SK-N-SH treated with all-trans-retinoic acid at 6 μM for 48 hours (cell line): ENCODE results near the gene TUBA3E.

Source experiments
- ATAC-seq: fragments of 200-7000 bp; cut with Tn5 transposase; 3 replicates; pipeline ENCODE4 v1.9.1; 2020; ENCODE audit warnings: mild to moderate bottlenecking, moderate library complexity
- ARNTL ChIP-seq: fragments of 450-650 bp; formaldehyde crosslinking; IDR thresholded peaks from 2 replicates; pipeline ENCODE4 v1.5.0; 2020; ENCODE audit warnings: low read depth, mild to moderate bottlenecking, moderate library complexity, borderline replicate concordance
- BACH2 ChIP-seq: fragments of 250-450 bp; sonication (Bioruptor Pico); IDR thresholded peaks from 2 replicates; pipeline ENCODE4 v1.9.0; 2021; ENCODE audit warnings: mild to moderate bottlenecking, borderline replicate concordance
- CREB5 ChIP-seq: fragments of 250-450 bp; sonication (Bioruptor Pico); IDR thresholded peaks from 2 replicates; pipeline ENCODE4 v1.5.1; 2020; ENCODE audit warnings: low read depth, mild to moderate bottlenecking, moderate library complexity
- CSDC2 ChIP-seq: fragments of 250-450 bp; sonication (Bioruptor Pico); IDR thresholded peaks from 2 replicates; pipeline ENCODE4 v1.5.0; 2020; ENCODE audit warnings: mild to moderate bottlenecking, moderate library complexity
- CSRNP3 ChIP-seq: fragments of 250-450 bp; sonication (Bioruptor Pico); IDR thresholded peaks from 2 replicates; pipeline ENCODE4 v1.5.1; 2021; ENCODE audit warnings: mild to moderate bottlenecking, moderate library complexity
- ESRRG ChIP-seq: fragments of 250-450 bp; sonication (Bioruptor Pico); IDR thresholded peaks from 2 replicates; pipeline ENCODE4 v1.6.1; 2021; ENCODE audit warnings: mild to moderate bottlenecking
- OSR1 ChIP-seq: fragments of 250-450 bp; sonication (Bioruptor Pico); IDR thresholded peaks from 2 replicates; pipeline ENCODE4 v1.8.0; 2022; ENCODE audit warnings: moderate library complexity, mild to moderate bottlenecking, inconsistent platforms
- PATZ1 ChIP-seq: fragments of 250-450 bp; sonication (Bioruptor Pico); IDR thresholded peaks from 2 replicates; pipeline ENCODE4 v1.8.0; 2020; ENCODE audit warnings: mild to moderate bottlenecking, moderate library complexity, borderline replicate concordance
- POU6F1 ChIP-seq: fragments of 250-450 bp; sonication (Bioruptor Pico); IDR thresholded peaks from 2 replicates; pipeline ENCODE4 v1.8.0; 2021; ENCODE audit warnings: low read depth, mild to moderate bottlenecking, moderate library complexity, borderline replicate concordance
- PPARA ChIP-seq: fragments of 250-450 bp; sonication (Bioruptor Pico); IDR thresholded peaks from 2 replicates; pipeline ENCODE4 v1.5.0; 2020; ENCODE audit warnings: mild to moderate bottlenecking, borderline replicate concordance
- RARB ChIP-seq: fragments of 250-450 bp; sonication (Bioruptor Pico); IDR thresholded peaks from 2 replicates; pipeline ENCODE4 v1.8.0; 2021; ENCODE audit warnings: mild to moderate bottlenecking, moderate library complexity
- SNAI2 ChIP-seq: fragments of 250-450 bp; sonication (Bioruptor Pico); IDR thresholded peaks from 2 replicates; pipeline ENCODE4 v1.5.0; 2020; ENCODE audit warnings: mild to moderate bottlenecking, moderate library complexity
- TCF4 ChIP-seq: fragments of 250-450 bp; sonication (Bioruptor Pico); IDR thresholded peaks from 2 replicates; pipeline ENCODE4 v1.8.0; 2021; ENCODE audit warnings: mild to moderate bottlenecking, moderate library complexity, borderline replicate concordance
- TOX ChIP-seq: fragments of 250-450 bp; sonication (Bioruptor Pico); IDR thresholded peaks from 2 replicates; pipeline ENCODE4 v1.8.0; 2021; ENCODE audit warnings: mild to moderate bottlenecking, moderate library complexity, borderline replicate concordance
- TSHZ2 ChIP-seq: fragments of 250-450 bp; sonication (Bioruptor Pico); IDR thresholded peaks from 2 replicates; pipeline ENCODE4 v1.5.0; 2020; ENCODE audit warnings: mild to moderate bottlenecking, moderate library complexity
- ZC3H10 ChIP-seq: fragments of 250-450 bp; sonication (Bioruptor Pico); IDR thresholded peaks from 2 replicates; pipeline ENCODE4 v1.5.1; 2021; ENCODE audit warnings: mild to moderate bottlenecking, moderate library complexity
- ZFP3 ChIP-seq: fragments of 250-450 bp; sonication (Bioruptor Pico); IDR thresholded peaks from 2 replicates; pipeline ENCODE4 v1.5.0; 2020; ENCODE audit warnings: mild to moderate bottlenecking, moderate library complexity
- ZFP30 ChIP-seq: fragments of 450-650 bp; formaldehyde crosslinking; IDR thresholded peaks from 2 replicates; pipeline ENCODE4 v1.5.0; 2022; ENCODE audit warnings: mild to moderate bottlenecking, moderate library complexity
- ZNF565 ChIP-seq: fragments of 450-650 bp; formaldehyde crosslinking; conservative IDR thresholded peaks from 2 replicates; pipeline ENCODE4 v1.5.0; 2020; ENCODE audit warnings: low read depth, mild to moderate bottlenecking, moderate library complexity
- ZNF70 ChIP-seq: fragments of 450-650 bp; formaldehyde crosslinking; IDR thresholded peaks from 2 replicates; pipeline ENCODE4 v1.5.0; 2020; ENCODE audit warnings: mild to moderate bottlenecking, moderate library complexity
- ZNF8 ChIP-seq: fragments of 450-650 bp; formaldehyde crosslinking; IDR thresholded peaks from 2 replicates; pipeline ENCODE4 v1.5.0; 2020; ENCODE audit warnings: mild to moderate bottlenecking, moderate library complexity

TUBA3E gene

GRCh38 chr2:130186391-130186790 lies 11.8 kb downstream of the TUBA3E start:
- ATAC-seq, result no peak
- TF ChIP-seq SNAI2 (CRISPR knock-in tag) (no peak), ZNF8 (CRISPR knock-in tag) (no peak), CSDC2 (no peak), TOX (CRISPR knock-in tag) (no peak), PPARA (CRISPR knock-in tag) (no peak), TSHZ2 (no peak), ESRRG (CRISPR knock-in tag) (no peak), RARB (no peak), PATZ1 (CRISPR knock-in tag) (no peak), CSRNP3 (CRISPR knock-in tag) (no peak), ARNTL (CRISPR knock-in tag) (no peak), OSR1 (CRISPR knock-in tag) (no peak), ZNF565 (no peak), POU6F1 (CRISPR knock-in tag) (no peak)

- TF ChIP-seq ZNF70, result no peak
- TF ChIP-seq SNAI2 (CRISPR knock-in tag), result no peak
- TF ChIP-seq ZNF8 (CRISPR knock-in tag), result no peak
- TF ChIP-seq CSDC2, result no peak
- no peak for TF ChIP-seq OSR1 (CRISPR knock-in tag)
- no peak for TF ChIP-seq CSRNP3 (CRISPR knock-in tag)
- TF ChIP-seq CREB5 (CRISPR knock-in tag), result no peak
- TF ChIP-seq TCF4 (CRISPR knock-in tag), result no peak
- no peak for TF ChIP-seq PPARA (CRISPR knock-in tag)
- no peak for TF ChIP-seq ARNTL (CRISPR knock-in tag)
- no peak for TF ChIP-seq POU6F1 (CRISPR knock-in tag)
- no peak for TF ChIP-seq TOX (CRISPR knock-in tag)
- no peak for TF ChIP-seq TSHZ2
- TF ChIP-seq ZFP3 (CRISPR knock-in tag), result no peak
- TF ChIP-seq RARB, result no peak
- TF ChIP-seq ZFP30 (CRISPR knock-in tag), result no peak
- no peak for TF ChIP-seq BACH2 (CRISPR knock-in tag)
- no peak for TF ChIP-seq ESRRG (CRISPR knock-in tag)
- TF ChIP-seq ZC3H10, result no peak
- TF ChIP-seq ZNF565, result no peak
- no peak for ATAC-seq
These were observed 12.3 kb downstream of the TUBA3E start for GRCh38 chr2:130185896-130186295.
